ENCODE data around the gene TGFBI.

Gene TGFBI

DNA sequence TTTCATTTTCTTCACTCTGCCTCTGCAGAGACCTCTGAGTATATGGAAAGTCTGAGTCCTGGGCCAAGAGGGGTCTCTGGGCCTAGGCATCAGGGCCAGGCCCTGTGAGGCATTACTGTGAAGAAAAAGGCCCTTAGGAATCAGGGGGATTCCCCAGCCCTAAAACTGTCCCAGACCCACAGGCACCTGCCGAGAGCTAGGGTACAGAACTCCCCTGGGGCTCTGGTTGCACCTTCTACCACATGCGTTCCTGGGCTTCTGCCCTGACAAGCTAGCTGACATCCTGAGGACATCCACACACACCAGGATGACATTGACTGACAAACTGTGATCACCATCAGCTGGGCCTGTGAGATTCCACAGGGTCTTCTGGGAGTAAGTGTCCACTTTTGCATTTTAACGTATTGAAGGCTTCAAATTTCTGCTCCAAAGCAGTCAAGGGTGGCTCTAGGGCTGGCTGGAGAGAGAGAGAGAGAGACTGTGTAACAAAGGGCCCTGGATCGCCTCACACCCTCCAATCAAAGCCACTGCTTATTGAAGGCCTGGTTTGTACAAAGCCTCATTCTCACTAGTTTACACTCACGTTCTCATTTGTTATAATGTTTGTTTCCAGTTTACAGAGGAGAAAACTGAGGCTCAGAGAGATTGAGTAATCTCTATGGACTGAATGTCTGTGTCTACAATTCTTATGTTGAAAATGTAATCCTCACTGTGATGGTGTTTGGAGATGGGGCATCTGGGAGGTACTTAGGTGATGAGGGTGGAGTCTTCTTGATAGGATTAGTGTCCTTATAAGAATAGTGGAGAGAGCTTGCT is 45.1 kb downstream of the TGFBI start:
- no peaks in the 10 kb centered on the region for H3K79me2 ChIP-seq (ENCODE audit: control insufficient read depth, low read length)
- no peaks in the 10 kb centered on the region for H4K20me1 ChIP-seq (ENCODE audit: control insufficient read depth, insufficient read depth, low read depth, low read length)
- H3K27ac ChIP-seq (ENCODE audit: low read depth, low read length): no peak overlapping the region
- H3K36me3 ChIP-seq (ENCODE audit: control insufficient read depth, low read length): no peaks in the 10 kb centered on the region
- H3K27me3 ChIP-seq (ENCODE audit: control insufficient read depth, low read length): no peaks in the 10 kb centered on the region
- H3F3A ChIP-seq (ENCODE audit: control insufficient read depth, insufficient read depth): no peaks in the 10 kb centered on the region
- TF ChIP-seq, protein P1, sequence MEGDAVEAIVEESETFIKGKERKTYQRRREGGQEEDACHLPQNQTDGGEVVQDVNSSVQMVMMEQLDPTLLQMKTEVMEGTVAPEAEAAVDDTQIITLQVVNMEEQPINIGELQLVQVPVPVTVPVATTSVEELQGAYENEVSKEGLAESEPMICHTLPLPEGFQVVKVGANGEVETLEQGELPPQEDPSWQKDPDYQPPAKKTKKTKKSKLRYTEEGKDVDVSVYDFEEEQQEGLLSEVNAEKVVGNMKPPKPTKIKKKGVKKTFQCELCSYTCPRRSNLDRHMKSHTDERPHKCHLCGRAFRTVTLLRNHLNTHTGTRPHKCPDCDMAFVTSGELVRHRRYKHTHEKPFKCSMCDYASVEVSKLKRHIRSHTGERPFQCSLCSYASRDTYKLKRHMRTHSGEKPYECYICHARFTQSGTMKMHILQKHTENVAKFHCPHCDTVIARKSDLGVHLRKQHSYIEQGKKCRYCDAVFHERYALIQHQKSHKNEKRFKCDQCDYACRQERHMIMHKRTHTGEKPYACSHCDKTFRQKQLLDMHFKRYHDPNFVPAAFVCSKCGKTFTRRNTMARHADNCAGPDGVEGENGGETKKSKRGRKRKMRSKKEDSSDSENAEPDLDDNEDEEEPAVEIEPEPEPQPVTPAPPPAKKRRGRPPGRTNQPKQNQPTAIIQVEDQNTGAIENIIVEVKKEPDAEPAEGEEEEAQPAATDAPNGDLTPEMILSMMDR (IDR thresholded peaks at IDR 0.05; ENCODE audit: low read depth, low read length, poor library complexity, severe bottlenecking): no peak
- no peak for TF ChIP-seq EZH2phosphoT487 (IDR thresholded peaks at IDR 0.05; ENCODE audit: borderline replicate concordance, low read length)
- H3K4me2 ChIP-seq (ENCODE audit: low read length): no peak overlapping the region
- H3K4me1 ChIP-seq (ENCODE audit: control insufficient read depth, low read length): peaks cover 20% of the 10 kb centered on the region
- H3K9me2 ChIP-seq (replicated peaks; ENCODE audit: control insufficient read depth, low read length): no peaks in the 10 kb centered on the region
- H3K9me3 ChIP-seq (ENCODE audit: control insufficient read depth, insufficient read depth, low read length): no peaks in the 10 kb centered on the region
- no peak overlapping the region for H3K4me3 ChIP-seq (ENCODE audit: low read length)

DNA sequence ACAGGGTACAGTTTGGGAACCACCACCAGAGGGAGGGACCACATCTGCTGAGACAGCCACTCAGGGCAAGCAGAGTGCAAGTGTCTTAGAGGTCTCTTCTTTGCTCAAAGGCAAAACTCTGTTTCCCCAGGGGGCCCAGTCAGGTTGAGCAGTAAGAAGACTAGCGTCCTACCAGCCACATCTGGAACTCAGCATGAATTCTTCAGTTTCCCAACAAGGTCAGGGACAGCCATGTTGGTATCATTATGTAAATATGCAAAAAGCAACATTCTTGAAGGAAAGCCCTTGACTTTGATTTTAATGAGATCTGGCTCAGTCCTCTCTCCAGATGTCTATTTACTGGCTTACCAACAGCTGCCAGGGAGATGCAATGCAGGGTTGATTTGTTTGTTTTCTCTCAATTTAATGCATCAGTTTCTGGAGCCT is 46.7 kb downstream of the TGFBI start:
- peaks cover 29% of the 10 kb centered on the region for H3K4me1 ChIP-seq (ENCODE audit: control insufficient read depth, low read length)
- no peak overlapping the region for H3K4me3 ChIP-seq (ENCODE audit: low read length)
- H3K27me3 ChIP-seq (ENCODE audit: control insufficient read depth, low read length): no peaks in the 10 kb centered on the region
- no peaks in the 10 kb centered on the region for H3K79me2 ChIP-seq (ENCODE audit: control insufficient read depth, low read length)
- H3K27ac ChIP-seq (ENCODE audit: low read depth, low read length): no peak overlapping the region
- no peaks in the 10 kb centered on the region for H3K36me3 ChIP-seq (ENCODE audit: control insufficient read depth, low read length)
- H3F3A ChIP-seq (ENCODE audit: control insufficient read depth, insufficient read depth): no peaks in the 10 kb centered on the region
- TF ChIP-seq, protein P1 (IDR thresholded peaks at IDR 0.05; ENCODE audit: low read depth, low read length, poor library complexity, severe bottlenecking): peak; percentile 2
- no peak for TF ChIP-seq EZH2phosphoT487 (IDR thresholded peaks at IDR 0.05; ENCODE audit: borderline replicate concordance, low read length)
- no peak overlapping the region for H3K4me2 ChIP-seq (ENCODE audit: low read length)
- H4K20me1 ChIP-seq (ENCODE audit: control insufficient read depth, insufficient read depth, low read depth, low read length): no peaks in the 10 kb centered on the region
- H3K9me2 ChIP-seq (replicated peaks; ENCODE audit: control insufficient read depth, low read length): no peaks in the 10 kb centered on the region
- no peaks in the 10 kb centered on the region for H3K9me3 ChIP-seq (ENCODE audit: control insufficient read depth, insufficient read depth, low read length)

DNA sequence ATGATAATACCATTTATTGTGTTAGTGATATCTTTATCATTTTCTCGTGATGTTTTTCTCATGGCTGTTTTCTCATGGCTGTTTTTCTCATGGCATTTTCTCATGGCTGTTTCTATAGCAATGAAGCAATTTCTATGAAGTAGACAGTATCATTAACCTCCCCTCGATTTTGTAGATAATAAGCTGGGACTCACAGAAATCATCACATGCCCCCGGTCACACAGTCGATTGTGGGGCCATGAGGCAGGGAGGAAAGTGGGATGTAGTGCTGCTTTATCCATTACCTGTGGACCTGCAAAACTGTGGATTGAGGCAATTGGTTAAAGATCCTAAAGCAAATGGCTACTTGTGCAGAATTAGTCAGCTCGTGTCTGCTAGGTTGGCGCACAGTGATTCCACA is 47.3 kb downstream of the TGFBI start:
- H3K4me1 ChIP-seq (ENCODE audit: control insufficient read depth, low read length): peaks cover 35% of the 10 kb centered on the region
- no peak overlapping the region for H3K27ac ChIP-seq (ENCODE audit: low read depth, low read length)
- no peaks in the 10 kb centered on the region for H4K20me1 ChIP-seq (ENCODE audit: control insufficient read depth, insufficient read depth, low read depth, low read length)
- no peaks in the 10 kb centered on the region for H3F3A ChIP-seq (ENCODE audit: control insufficient read depth, insufficient read depth)
- no peak overlapping the region for H3K4me2 ChIP-seq (ENCODE audit: low read length)
- no peak overlapping the region for H3K4me3 ChIP-seq (ENCODE audit: low read length)
- no peaks in the 10 kb centered on the region for H3K9me2 ChIP-seq (replicated peaks; ENCODE audit: control insufficient read depth, low read length)
- H3K36me3 ChIP-seq (ENCODE audit: control insufficient read depth, low read length): no peaks in the 10 kb centered on the region
- no peak for TF ChIP-seq EZH2phosphoT487 (IDR thresholded peaks at IDR 0.05; ENCODE audit: borderline replicate concordance, low read length)
- TF ChIP-seq, protein P1 (IDR thresholded peaks at IDR 0.05; ENCODE audit: low read depth, low read length, poor library complexity, severe bottlenecking): no peak
- no peaks in the 10 kb centered on the region for H3K27me3 ChIP-seq (ENCODE audit: control insufficient read depth, low read length)
- no peaks in the 10 kb centered on the region for H3K79me2 ChIP-seq (ENCODE audit: control insufficient read depth, low read length)
- H3K9me3 ChIP-seq (ENCODE audit: control insufficient read depth, insufficient read depth, low read length): no peaks in the 10 kb centered on the region

Measured in DOHH2 (cell line).